Neuronal stem cell (in vitro differentiated cells): ENCODE measurements around the gene ZNF501.

Experiments used
- DNase-seq: peaks from one replicate; pipeline ENCODE4 v3.0.0-alpha.2; 2013; ENCODE audit warnings: low spot score
- H2AFZ ChIP-seq: one replicate; pipeline ENCODE4 v1.6.1; 2013; ENCODE audit warnings: mild to moderate bottlenecking, low read length, inconsistent platforms
- H2AK5ac ChIP-seq: 2 replicates; pipeline ENCODE4 v1.6.1; 2013; ENCODE audit warnings: low read depth, mild to moderate bottlenecking, inconsistent platforms, low read length, moderate library complexity, mixed read lengths
- H2BK120ac ChIP-seq: 2 replicates; pipeline ENCODE4 v1.6.1; 2013; ENCODE audit warnings: low read depth, mild to moderate bottlenecking, inconsistent platforms, low read length, moderate library complexity, mixed read lengths
- H2BK12ac ChIP-seq: one replicate; pipeline ENCODE4 v1.6.1; 2013; ENCODE audit warnings: low read length, inconsistent platforms
- H2BK15ac ChIP-seq: 2 replicates; pipeline ENCODE4 v1.6.1; 2013; ENCODE audit warnings: mild to moderate bottlenecking, low read length, inconsistent platforms, mixed read lengths
- H2BK5ac ChIP-seq: one replicate; pipeline ENCODE4 v1.6.1; 2013; ENCODE audit warnings: inconsistent platforms, mild to moderate bottlenecking, low read length, moderate library complexity
- H3K14ac ChIP-seq: one replicate; pipeline ENCODE4 v1.6.1; 2013; ENCODE audit warnings: low read length, inconsistent platforms
- H3K18ac ChIP-seq: 2 replicates; pipeline ENCODE4 v1.6.1; 2013; ENCODE audit warnings: low read length, inconsistent platforms
- H3K23ac ChIP-seq: 2 replicates; pipeline ENCODE4 v1.6.1; 2013; ENCODE audit warnings: low read depth, mild to moderate bottlenecking, mixed read lengths, low read length, inconsistent platforms; ENCODE audit not compliant: poor library complexity
- H3K27ac ChIP-seq: replicated peaks from 3 replicates; pipeline ENCODE4 v1.5.1; 2013; ENCODE audit warnings: low read length, inconsistent platforms
- H3K27me3 ChIP-seq, 3 experiments: 2 replicates each; pipeline ENCODE4 v1.6.1; 2013; ENCODE audit warnings: low read length in 3 of 3, mild to moderate bottlenecking in 2 of 3, inconsistent platforms in 1 of 3, low read depth in 1 of 3, mixed read lengths in 1 of 3, moderate library complexity in 1 of 3; ENCODE audit not compliant: control insufficient read depth in 3 of 3, insufficient read depth in 3 of 3
- H3K36me3 ChIP-seq, 2 donors: replicated peaks in 1 of 2; 2 replicates each; pipeline ENCODE4 v1.6.1; 2013; ENCODE audit warnings: low read length in 2 of 2; ENCODE audit not compliant: control insufficient read depth in 2 of 2, insufficient read depth in 2 of 2
- H3K4ac ChIP-seq: 2 replicates; pipeline ENCODE4 v1.6.1; 2013; ENCODE audit warnings: inconsistent platforms, mild to moderate bottlenecking, low read length, moderate library complexity
- H3K4me1 ChIP-seq, 2 donors: 1 replicate in 1 of 2; 2 replicates in 1 of 2; pipeline ENCODE4 v1.6.1; 2013; ENCODE audit warnings: low read length in 2 of 2, low read depth in 1 of 2; ENCODE audit not compliant: control insufficient read depth in 2 of 2, insufficient read depth in 1 of 2
- H3K4me2 ChIP-seq: one replicate; pipeline ENCODE4 v1.6.1; 2013; ENCODE audit warnings: mild to moderate bottlenecking, low read length, inconsistent platforms; ENCODE audit not compliant: insufficient read depth, poor library complexity, severe bottlenecking
- H3K4me3 ChIP-seq, 2 donors: 2 replicates each; pipeline ENCODE4 v1.5.1; 2013; ENCODE audit warnings: low read length in 2 of 2, mild to moderate bottlenecking in 2 of 2, inconsistent platforms in 1 of 2, moderate library complexity in 1 of 2
- H3K79me1 ChIP-seq: one replicate; pipeline ENCODE4 v1.6.1; 2013; ENCODE audit warnings: low read depth, mild to moderate bottlenecking, inconsistent platforms, low read length, moderate library complexity
- H3K9ac ChIP-seq: one replicate; pipeline ENCODE4 v1.6.1; 2013; ENCODE audit warnings: mild to moderate bottlenecking, low read depth, low read length, inconsistent platforms; ENCODE audit not compliant: poor library complexity
- H3K9me3 ChIP-seq, 2 donors: replicated peaks in 1 of 2; 2 replicates each; pipeline versions ENCODE3 to v1.6.1; 2013; ENCODE audit warnings: low read length in 2 of 2, mild to moderate bottlenecking in 2 of 2, inconsistent platforms in 1 of 2, low read depth in 1 of 2, mixed read lengths in 1 of 2, moderate library complexity in 1 of 2; ENCODE audit not compliant: control insufficient read depth in 2 of 2, insufficient read depth in 1 of 2
- H4K8ac ChIP-seq: one replicate; pipeline ENCODE4 v1.6.1; 2013; ENCODE audit warnings: low read depth, mild to moderate bottlenecking, inconsistent platforms, low read length, moderate library complexity
- H4K91ac ChIP-seq: one replicate; pipeline ENCODE4 v1.6.1; 2013; ENCODE audit warnings: low read length, low read depth, mild to moderate bottlenecking, inconsistent platforms; ENCODE audit not compliant: poor library complexity
- WGBS, 2 donors: extraction: QIAGEN DNeasy Blood & Tissue Kit; methylation state at CpG; one replicate each; pipeline ENCODE4 v1.1.7; 2013; ENCODE audit warnings: missing lambda C conversion rate in 2 of 2, mixed read lengths in 1 of 2; ENCODE audit not compliant: insufficient read length in 2 of 2, insufficient replicate concordance in 1 of 2; ENCODE audit errors: extremely low coverage in 2 of 2; 5-methylcytosine and 5-hydroxymethylcytosine counted together

The ZNF501 gene

GRCh38 chr3:44687898-44688297 is 41.5 kb upstream of the ZNF501 start:
- Histone ChIP-seq H2BK5ac (no peak overlapping the region), H4K8ac (no peak overlapping the region), H3K23ac (no peak overlapping the region), H2AFZ (no peak overlapping the region), H3K9ac (no peak overlapping the region), H2BK120ac (no peak overlapping the region), H3K4me2 (no peak overlapping the region), H3K27me3 (no peaks in the 10 kb centered on the region), H3K18ac (no peak overlapping the region), H3K9me3 (peaks cover 14 to 36% of the 10 kb centered on the region in 2 donors), H2BK15ac (no peak overlapping the region), H2AK5ac (no peak overlapping the region), H3K4me3 (no peak overlapping the region), H2BK12ac (no peak overlapping the region), H3K4ac (no peak overlapping the region), H3K79me1 (no peaks in the 10 kb centered on the region), H3K14ac (no peak overlapping the region), H3K36me3 (peaks cover 1 to 16% of the 10 kb centered on the region in 2 donors), H3K27ac (no peak overlapping the region), H3K4me1 (no peaks in the 10 kb centered on the region), H4K91ac (no peak overlapping the region)
- no peak for DNase-seq
- WGBS, 2 donors, result no CpG with 5 or more reads among the region's 1 CpG

- Histone ChIP-seq H2AFZ (peak within 1 kb of the TSS; percentile 96), H3K27ac (no peak within 1 kb of the TSS), H2BK120ac (no peak within 1 kb of the TSS), H2AK5ac (no peak within 1 kb of the TSS), H2BK5ac (no peak within 1 kb of the TSS), H3K4ac (no peak within 1 kb of the TSS), H3K23ac (peak within 1 kb of the TSS; percentile 76), H2BK12ac (no peak within 1 kb of the TSS), H3K14ac (no peak within 1 kb of the TSS), H3K27me3 (no peaks in the 10 kb centered on the region), H2BK15ac (no peak within 1 kb of the TSS), H4K91ac (no peak within 1 kb of the TSS), H3K9me3 (peaks cover 11 to 49% of the 10 kb centered on the region in 2 donors), H3K18ac (peak within 1 kb of the TSS; percentile 83), H3K9ac (peak within 1 kb of the TSS; percentile 92), H3K79me1 (no peaks in the 10 kb centered on the region), H4K8ac (peak within 1 kb of the TSS; percentile 52), H3K36me3 (peaks cover 0 to 13% of the 10 kb centered on the region in 2 donors), H3K4me2 (peak within 1 kb of the TSS; percentile 66), H3K4me1 (peaks cover 1 to 2% of the 10 kb centered on the region in 2 donors), H3K4me3 (peak within 1 kb of the TSS; percentile 60 to 91)
- no CpG with 5 or more reads among the region's 36 CpGs for WGBS, 2 donors
- peak; percentile 62 for DNase-seq
Measured at GRCh38 chr3:44712455-44713075, 16.9 kb upstream of the ZNF501 start, which contains the start of gene ZNF502. TSS of gene ZNF502 (plus strand) at chr3:44712660. CDS start at chr3:44720262, 7,602 bp downstream.

- H3K9ac ChIP-seq, result no peak overlapping the region
- H3K36me3 ChIP-seq, result peaks cover 22 to 69% of the 10 kb centered on the region in 2 donors
- DNase-seq, result no peak
- no peak overlapping the region for H2BK15ac ChIP-seq
- no peak overlapping the region for H3K4me2 ChIP-seq
- H3K18ac ChIP-seq, result no peak overlapping the region
- no CpG with 5 or more reads among the region's 10 CpGs for WGBS, 2 donors
- H2BK5ac ChIP-seq, result no peak overlapping the region
- no peaks in the 10 kb centered on the region for H3K4me1 ChIP-seq
- H3K79me1 ChIP-seq, result no peaks in the 10 kb centered on the region
- no peak overlapping the region for H2AK5ac ChIP-seq
- no peak overlapping the region for H3K23ac ChIP-seq
- no peak overlapping the region for H3K27ac ChIP-seq
- H3K27me3 ChIP-seq, result no peaks in the 10 kb centered on the region
- H3K4ac ChIP-seq, result no peak overlapping the region
- H4K91ac ChIP-seq, result no peak overlapping the region
- no peak overlapping the region for H2BK120ac ChIP-seq
- H3K14ac ChIP-seq, result no peak overlapping the region
- H2BK12ac ChIP-seq, result no peak overlapping the region
- peaks cover 42 to 96% of the 10 kb centered on the region in 2 donors for H3K9me3 ChIP-seq
- H4K8ac ChIP-seq, result no peak overlapping the region
- no peak overlapping the region for H3K4me3 ChIP-seq
- no peak overlapping the region for H2AFZ ChIP-seq
Measured at GRCh38 chr3:44721231-44722102, 8.0 kb upstream of the ZNF501 start.

GRCh38 chr3:44722103-44722401 is 7.4 kb upstream of the ZNF501 start:
- whole genome bisulfite sequencing, 2 donors, result no CpG with 5 or more reads among the region's 1 CpG

More at GRCh38 chr3:44722103-44722401, 7.4 kb upstream of the ZNF501 start:
- Histone ChIP-seq H3K23ac (no peak overlapping the region), H3K4me3 (no peak overlapping the region), H3K14ac (no peak overlapping the region), H3K79me1 (no peaks in the 10 kb centered on the region), H3K4me2 (no peak overlapping the region), H3K27ac (no peak overlapping the region), H3K9me3 (peaks cover 41 to 94% of the 10 kb centered on the region in 2 donors), H3K4me1 (no peaks in the 10 kb centered on the region), H3K4ac (no peak overlapping the region), H3K18ac (no peak overlapping the region), H2AK5ac (no peak overlapping the region), H3K36me3 (peaks cover 22 to 68% of the 10 kb centered on the region in 2 donors), H2BK15ac (no peak overlapping the region), H4K91ac (no peak overlapping the region), H2BK120ac (no peak overlapping the region), H3K27me3 (no peaks in the 10 kb centered on the region), H2AFZ (no peak overlapping the region), H2BK5ac (no peak overlapping the region), H2BK12ac (no peak overlapping the region), H3K9ac (no peak overlapping the region), H4K8ac (no peak overlapping the region)
- DNase-seq, result no peak
